GM12874 (cell line): Measurements from ENCODE around the gene SEC24A.
A peak's percentile ranks its signal among the peaks of the same experiment; 100 is the strongest.

Experiments used
- TF ChIP-seq, protein P1 (sequence below): IDR thresholded peaks from 2 replicates; pipeline ENCODE4 v1.5.1; 2011; ENCODE audit warnings: low read depth, mild to moderate bottlenecking, control low read depth, low read length, moderate library complexity; ENCODE audit not compliant: insufficient read depth

Gene SEC24A

DNA sequence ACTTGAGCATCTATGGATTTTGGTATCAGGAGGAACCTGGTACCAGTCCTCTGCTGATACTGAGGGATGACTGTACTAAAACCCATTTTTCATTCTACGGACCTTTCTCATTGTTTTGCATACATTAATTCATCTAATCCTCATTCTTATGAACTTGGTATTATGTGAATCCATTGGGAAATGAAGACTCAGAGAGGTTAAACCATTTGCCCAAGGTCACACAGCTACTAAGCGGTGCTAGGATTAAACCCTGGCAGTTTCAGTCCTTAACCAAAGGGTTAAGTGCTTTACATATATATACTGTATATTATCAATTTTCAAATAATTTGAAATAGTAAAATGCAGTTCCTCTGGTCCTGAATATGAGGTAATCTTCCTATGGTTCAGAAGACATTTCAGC lies 93.5 kb downstream of the SEC24A start:
- TF ChIP-seq, protein P1, sequence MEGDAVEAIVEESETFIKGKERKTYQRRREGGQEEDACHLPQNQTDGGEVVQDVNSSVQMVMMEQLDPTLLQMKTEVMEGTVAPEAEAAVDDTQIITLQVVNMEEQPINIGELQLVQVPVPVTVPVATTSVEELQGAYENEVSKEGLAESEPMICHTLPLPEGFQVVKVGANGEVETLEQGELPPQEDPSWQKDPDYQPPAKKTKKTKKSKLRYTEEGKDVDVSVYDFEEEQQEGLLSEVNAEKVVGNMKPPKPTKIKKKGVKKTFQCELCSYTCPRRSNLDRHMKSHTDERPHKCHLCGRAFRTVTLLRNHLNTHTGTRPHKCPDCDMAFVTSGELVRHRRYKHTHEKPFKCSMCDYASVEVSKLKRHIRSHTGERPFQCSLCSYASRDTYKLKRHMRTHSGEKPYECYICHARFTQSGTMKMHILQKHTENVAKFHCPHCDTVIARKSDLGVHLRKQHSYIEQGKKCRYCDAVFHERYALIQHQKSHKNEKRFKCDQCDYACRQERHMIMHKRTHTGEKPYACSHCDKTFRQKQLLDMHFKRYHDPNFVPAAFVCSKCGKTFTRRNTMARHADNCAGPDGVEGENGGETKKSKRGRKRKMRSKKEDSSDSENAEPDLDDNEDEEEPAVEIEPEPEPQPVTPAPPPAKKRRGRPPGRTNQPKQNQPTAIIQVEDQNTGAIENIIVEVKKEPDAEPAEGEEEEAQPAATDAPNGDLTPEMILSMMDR = no peak

DNA sequence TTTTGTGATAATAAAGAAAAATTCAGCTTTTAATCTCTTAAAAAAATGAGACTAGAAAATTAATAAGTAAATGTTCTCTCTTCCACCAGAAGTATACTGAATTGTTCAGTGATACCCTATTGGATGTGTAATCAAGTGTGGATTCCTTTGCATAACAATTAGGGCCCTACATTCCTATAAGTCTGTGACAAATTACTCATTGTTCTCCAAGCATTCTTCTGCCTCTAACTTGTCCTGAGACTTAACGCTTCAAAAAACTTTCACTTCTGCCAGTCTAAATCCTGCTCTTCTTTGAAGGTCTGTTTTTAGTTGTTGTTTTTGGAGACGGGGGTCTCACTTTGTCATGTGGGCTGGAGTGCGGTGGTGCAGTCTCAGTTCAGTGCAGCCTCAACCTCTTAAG lies 100.8 kb downstream of the SEC24A start:
- TF ChIP-seq, protein P1 = no peak

DNA sequence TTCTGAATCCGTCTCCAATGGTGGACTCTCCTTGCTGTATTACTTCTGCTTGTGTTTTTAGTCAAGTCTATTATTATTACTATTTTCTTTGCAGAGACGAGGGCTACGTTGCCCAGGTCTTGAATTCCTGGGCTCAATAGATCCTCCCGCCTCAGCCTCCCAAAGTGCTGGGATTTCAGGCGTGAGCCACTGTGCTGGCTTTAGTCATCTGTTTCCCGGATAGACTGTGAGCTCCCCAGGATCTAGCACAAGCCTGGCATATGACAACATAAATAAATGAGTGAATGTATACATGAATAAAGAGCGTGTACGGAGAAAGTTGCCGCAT lies 109.6 kb downstream of the SEC24A start:
- TF ChIP-seq, protein P1 = no peak

DNA sequence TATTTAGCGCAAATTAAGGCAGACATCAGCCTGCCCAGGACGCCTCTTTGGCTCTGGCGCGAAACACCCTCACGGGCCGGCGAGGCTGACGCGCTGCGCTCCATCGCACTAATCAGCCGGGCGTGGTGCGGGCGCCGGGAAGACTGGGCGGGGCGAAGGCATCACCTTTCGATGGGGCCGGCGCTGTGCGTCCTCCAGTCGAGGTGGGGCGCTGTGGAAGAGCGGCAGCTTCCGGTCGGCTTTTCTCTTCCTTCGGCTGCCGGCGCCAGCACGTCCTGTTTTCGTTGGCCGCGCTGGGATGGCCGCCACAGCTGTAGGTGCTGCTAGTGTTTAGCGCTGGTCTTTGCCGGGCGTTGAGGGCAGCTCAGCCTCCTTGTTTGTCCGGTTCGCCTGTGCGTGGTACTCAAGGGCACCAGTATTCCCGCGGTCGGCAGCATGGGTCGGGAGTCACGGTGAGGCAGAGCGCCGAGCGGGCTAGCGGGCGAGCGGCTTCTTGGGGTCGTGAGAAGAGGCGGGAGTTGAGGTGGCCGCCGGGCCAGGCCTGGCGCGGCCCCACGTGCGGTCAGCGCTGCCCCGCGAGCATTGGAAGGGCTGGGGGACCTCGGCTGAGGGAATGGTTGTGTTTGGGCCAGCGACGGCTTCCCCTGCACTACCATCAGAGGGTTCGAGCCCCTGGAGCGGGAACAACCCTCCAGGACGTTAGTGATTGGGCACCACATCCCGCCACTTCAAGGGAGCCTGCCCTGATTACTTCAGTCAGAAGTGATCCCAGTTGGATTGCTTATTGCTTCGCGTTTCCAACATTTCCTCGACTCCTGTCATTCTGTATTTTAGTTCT lies 110.1 kb downstream of the SEC24A start, which contains the start of gene DDX46:
TSS of gene DDX46 (plus strand) at position 276 of the 838 bp plus-strand sequence. CDS start at position 436, 160 bp downstream.
- TF ChIP-seq, protein P1 = peak; percentile 89

DNA sequence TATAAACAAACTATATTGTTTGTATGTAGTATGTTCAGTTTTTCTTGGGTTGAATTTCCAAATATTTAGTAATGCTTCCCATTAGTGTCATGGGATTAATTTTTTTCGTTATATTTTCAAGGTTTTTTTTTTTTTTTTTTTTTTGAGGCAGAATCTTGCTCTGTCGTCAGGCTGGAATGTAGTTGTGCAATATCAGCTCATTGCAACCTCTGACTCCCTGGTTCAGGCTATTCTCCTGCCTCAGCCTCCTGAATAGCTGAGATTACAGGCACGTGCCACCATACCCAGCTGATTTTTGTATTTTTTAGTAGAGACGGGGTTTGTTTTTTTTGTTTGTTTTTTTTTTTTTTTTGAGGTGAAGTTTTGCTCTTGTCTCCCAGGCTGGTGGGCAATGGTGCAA lies 120.6 kb downstream of the SEC24A start:
- TF ChIP-seq, protein P1 = no peak

DNA sequence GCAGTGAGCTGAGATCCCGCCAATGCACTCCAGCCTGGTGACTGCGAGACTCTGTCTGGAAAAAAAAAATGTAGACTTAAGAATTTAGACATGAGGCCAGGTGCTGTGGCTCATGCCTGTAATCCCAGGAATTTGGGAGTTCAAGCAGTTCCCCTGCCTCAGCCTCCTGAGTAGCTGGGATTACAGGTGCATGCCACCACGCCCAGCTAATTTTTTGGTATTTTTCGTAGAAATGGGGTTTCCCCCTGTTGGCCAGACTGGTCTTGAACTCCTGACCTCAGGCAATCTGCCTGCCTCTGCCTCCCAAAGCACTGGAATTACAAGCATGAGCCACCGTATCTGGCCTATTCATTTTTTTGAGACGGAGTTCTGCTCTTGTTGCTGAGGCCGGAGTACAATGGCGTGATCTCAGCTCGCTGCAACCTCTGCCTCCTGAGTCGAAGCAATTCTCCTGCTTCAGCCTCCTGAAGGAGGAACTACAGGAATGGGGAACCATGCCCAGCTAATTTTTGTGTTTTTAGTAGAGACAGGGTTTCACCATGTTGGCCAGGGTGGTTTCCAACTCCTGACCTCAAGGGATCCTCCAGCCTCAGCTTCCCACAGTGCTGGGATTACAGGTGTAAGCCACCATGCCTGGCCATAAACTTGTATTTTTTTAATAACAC lies 124.0 kb downstream of the SEC24A start:
- TF ChIP-seq, protein P1 = no peak

DNA sequence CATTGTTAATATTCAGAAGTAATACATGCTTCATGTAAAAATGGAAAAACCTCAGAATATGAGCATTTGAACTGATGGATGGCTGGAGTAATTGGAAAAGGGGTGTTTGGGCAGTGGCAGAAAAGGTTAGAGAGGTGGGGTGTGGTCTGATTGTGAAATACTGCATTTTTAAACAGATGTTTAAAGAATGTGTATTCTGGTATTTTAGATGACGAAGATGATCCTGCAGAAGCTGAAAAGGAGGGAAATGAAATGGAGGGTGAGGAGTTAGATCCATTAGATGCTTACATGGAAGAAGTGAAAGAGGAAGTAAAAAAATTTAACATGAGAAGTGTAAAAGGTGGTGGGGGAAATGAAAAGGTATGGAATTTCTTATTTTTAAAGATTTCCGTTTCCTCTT lies 128.8 kb downstream of the SEC24A start:
- TF ChIP-seq, protein P1 = no peak
